HG03064 (cell line): ENCODE measurements around the gene LCA5L.
"Not testable (repeated sequence)": the region's sequence is repeated elsewhere in the genome, so short reads cannot be mapped to it uniquely, and the experiment has no call there.

Experiments
- ATAC-seq: cut with Tn5 transposase; IDR thresholded peaks from one replicate; pipeline ENCODE4 v1.9.1; 2021; ENCODE audit warnings: low read depth; ENCODE audit not compliant: unreplicated experiment

Gene LCA5L

DNA sequence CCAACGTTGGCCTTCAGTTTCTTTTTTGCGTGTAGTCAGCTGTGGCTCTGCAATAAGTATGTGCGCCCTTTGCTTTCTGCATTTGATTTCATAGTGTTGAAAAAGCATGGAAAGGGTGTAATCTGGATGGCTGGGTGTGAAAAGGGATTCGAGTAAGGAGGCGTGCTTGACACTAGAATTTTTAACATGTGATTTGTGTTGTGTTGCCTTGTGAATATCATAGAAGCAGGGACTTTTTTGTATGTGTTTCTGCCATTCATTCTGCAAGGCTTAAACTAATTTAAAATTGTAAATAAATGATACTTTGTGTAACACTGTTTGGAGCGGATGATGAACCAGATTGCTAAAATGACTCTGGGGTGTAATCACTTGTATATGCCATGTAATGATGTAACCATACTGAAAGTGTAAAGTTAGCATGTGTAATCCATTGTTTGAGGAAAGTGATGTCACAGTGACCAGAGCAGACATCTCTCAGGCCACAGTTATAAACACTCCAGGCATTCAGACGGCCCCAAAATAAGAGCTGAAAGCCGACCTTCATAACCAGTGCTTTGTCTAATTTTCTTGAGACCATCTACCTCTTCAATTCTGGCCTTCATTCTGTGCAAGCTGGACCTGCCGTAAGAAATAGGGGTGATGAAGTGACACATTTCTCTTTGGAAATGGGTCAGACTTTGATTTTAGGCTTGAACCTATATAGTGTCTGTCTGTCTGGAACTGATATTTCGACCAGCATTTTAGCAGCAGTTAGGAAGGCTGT is 6.8 kb upstream of the LCA5L start:
- ATAC-seq, result no peak

DNA sequence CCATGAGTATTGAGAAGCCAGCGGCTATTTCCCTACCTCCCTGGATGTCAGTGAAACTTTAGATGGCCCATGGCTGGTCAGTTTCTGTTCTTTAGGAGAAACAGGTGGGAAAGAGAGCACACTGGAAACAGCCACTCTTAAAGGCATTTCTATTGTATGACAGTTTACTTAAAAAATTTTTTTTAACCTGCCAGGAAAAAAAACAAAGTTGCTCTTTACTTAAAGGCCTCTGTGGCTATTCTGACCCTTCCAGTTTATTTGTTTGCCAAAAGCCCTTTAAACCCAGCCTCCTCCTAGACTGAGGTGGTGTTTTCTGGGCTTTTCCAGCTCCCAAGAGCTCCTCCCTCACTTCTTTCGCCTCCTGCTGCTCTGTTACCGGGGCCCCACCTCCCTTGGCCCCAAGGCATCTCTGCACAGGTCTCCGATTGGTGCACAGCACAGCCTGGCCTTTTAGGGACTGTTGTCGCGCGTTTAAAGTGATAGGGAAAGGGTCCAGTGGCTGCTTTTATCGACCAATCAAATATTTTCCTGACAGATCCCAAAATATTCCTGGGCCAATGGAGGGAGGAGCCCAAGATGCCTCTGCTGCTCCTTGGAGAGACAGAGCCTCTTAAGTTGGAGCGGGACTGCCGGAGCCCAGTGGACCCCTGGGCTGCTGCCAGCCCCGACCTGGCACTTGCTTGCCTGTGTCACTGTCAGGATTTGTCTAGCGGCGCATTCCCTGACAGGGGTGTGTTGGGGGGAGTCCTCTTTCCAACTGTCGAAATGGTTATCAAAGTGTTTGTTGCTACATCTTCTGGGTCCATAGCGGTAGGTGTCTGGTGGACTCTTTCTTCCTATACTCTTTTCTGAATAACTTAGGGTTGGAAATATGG is 6.0 kb upstream of the LCA5L start, which contains the start of gene SH3BGR:
Gene SH3BGR, plus strand, starts transcription at position 639 of the 875 bp plus-strand sequence. Its CDS starts 127 bp downstream, at position 766.
- no peak for ATAC-seq

DNA sequence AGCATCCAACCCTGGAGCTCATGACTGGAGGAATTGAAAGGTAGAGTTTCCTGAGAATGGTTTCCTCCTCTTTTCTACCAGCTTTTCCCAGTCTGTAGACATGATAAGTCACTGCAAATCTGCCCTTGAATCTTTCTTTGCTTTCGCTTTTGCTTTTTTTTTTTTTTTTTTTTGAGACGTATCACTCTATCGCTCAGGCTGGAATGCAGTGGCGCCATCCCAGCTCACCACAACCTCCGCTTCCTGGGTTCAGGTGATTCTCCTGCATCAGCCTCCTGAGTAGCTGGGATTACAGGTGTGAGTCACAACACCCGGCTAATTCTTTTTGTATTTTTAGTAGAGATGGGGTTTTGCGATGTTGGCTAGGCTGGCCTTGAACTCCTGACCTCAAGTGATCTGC is 1.7 kb upstream of the LCA5L start:
- ATAC-seq, result no peak

- no peak for ATAC-seq
Observed at GRCh38 chr21:39444421-39445180, 977 bp downstream of the LCA5L start.

DNA sequence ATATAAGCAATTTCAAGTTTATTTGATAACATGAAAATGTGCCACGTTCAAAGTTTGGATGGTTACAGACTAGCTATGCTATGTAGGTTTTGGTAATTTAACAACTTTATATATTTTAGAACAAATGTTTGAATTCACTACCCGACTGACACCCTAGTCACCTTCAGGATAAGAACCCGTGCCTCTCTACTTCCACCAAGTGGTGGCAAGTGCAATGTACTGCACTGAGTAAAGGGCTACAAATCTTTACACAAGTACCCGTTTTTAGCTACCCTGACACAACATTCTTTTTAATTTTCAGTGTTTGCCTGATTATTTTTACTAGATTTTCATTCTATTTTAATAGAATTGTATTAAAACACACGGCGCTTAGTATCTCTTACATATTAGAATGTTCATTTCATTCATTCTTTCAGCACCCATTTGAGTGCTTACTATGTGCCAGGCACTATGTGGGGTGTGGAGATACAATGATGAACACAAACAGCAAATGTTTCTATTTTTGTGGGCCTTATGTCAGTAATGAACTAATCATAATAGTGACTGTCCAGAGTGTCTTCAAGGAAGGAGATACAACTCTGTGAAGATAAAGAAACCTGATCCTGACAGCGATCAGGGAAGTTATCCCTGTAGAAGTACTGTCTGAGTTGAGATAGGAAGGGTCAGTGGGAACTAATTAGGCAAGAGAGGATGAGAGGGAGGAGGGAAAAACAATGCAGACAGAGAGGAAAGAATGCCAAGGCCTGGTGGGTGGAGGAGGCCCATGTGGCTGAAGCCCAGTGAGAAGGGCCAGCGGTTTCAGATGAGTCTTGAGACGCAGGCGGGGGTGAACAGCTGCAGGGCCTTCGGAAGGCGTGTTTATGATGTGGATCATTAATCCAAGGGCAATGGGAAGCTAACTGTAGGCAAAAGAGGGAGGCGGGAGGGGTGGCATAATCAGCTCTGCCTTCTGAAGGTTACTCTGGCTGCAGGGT is 3.8 kb downstream of the LCA5L start:
- no peak for ATAC-seq

GRCh38 chr21:39439232-39439631 is 6.3 kb downstream of the LCA5L start:
- no peak for ATAC-seq

GRCh38 chr21:39434950-39435349 is 10.6 kb downstream of the LCA5L start:
- ATAC-seq, result no peak

GRCh38 chr21:39430954-39431353 is 14.6 kb downstream of the LCA5L start:
- ATAC-seq, result no peak

GRCh38 chr21:39430457-39430856 is 15.1 kb downstream of the LCA5L start:
- ATAC-seq, result no peak

DNA sequence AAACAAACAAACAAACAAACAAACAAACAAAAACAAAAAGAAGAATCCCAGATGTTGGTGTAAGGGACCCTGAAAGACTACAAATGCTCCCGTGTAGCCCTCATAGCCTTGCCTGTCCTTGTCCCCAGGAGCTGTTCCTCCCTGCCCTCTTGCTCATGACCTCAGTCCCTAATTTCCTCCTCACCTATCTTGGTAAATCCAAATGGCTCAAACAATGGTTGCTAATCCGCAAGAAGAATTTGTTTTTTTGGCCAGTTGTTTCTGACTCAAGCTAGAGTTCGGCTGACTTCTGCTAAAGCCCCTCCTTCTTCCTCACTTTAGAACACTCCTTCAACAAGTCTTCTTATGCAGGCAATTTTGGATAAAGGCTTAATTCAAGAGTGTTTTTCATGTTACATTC is 15.6 kb downstream of the LCA5L start:
- ATAC-seq, result no peak

- ATAC-seq, result no peak
Observed at GRCh38 chr21:39429445-39429844, 16.1 kb downstream of the LCA5L start.

DNA sequence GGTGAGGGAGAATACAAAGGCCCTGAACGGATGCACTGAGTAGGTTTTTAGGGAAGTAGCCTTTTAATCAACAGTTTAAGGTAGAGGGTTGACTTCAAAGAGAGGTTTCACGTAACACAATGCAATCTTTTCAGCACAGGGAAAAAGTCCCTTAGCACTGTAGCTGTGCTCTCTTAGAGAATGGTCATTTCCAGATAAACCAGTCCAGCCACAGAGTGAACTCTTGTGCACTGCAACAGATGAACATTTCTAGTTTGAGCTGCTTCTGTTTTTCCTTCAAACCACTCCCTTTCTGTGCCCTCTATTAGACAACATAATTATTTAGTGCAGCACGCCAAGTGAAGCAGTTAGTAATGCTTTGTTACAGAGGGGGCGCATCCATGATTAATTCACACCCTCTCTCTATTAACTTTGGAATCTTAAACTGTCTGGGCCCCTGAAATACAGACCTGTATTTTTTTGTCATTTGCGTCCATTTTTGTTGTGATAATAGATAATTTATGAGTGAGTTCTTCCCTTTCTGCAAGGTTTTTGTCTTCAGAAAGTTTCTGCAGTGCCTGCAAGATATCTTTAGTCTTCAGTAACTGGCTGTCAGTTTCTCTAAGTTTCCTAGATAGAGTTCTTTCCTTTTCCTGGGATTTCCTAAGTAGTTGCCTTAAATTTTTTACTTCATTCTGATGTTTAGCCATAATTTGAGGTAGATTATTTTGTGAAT is 22.9 kb downstream of the LCA5L start:
- no peak for ATAC-seq

DNA sequence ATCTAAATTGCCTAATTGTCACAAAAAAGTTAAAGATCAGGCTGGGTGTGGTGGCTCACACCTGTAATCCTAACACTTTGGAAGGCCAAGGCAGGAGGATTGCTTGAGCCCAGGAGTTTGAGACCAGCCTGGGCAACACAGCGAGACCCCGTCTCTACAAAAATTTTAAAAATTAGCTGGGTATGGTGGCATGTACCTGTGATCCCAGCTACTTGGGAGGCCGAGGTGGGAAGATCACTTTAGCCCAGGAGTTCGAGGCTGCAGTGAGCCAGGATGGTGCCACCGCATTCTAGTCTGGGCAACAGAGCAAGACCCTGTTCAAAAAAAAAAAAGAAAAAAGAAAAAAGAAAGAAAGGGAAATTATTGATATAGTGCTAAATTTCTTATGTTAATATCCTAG is 26.4 kb downstream of the LCA5L start:
- not testable (repeated sequence) for ATAC-seq

- no peak for ATAC-seq
Observed at GRCh38 chr21:39406065-39406464, 39.5 kb downstream of the LCA5L start.

- ATAC-seq, result no peak
Observed at GRCh38 chr21:39400173-39400572, 45.4 kb downstream of the LCA5L start.

- no peak for ATAC-seq
Observed at GRCh38 chr21:39397646-39398385, 47.8 kb downstream of the LCA5L start.

DNA sequence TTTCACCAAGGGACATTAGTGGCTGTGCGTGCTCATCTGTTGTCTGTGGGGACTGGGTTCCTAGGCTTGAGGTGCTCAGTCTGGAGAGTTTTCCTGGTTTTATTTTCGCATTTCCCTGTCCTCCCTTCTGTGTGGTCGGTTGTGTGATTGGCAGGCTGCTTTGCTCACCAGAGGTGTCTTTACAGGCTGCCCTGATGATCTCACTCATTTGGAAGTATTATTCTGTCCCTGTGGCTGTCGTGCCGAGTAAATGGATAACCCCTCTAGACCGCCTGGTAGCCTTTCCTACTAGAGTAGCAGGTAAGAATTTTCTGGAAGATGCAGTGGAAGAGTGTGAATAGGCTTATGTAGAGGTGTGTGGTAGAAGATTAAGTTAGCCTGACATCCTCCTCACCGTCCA is 52.6 kb downstream of the LCA5L start:
- no peak for ATAC-seq

- ATAC-seq, result no peak
Observed at GRCh38 chr21:39390212-39390765, 55.3 kb downstream of the LCA5L start.
